Measurements from ENCODE around the gene RNF133. TPM values are rescaled to one million over a fixed set of nuclear protein-coding genes. Genes with fewer than 3 reads are reported as not detected.

The RNF133 gene
- total RNA-seq, 1 experiment from 2014 or later, result 0.20 TPM

DNA sequence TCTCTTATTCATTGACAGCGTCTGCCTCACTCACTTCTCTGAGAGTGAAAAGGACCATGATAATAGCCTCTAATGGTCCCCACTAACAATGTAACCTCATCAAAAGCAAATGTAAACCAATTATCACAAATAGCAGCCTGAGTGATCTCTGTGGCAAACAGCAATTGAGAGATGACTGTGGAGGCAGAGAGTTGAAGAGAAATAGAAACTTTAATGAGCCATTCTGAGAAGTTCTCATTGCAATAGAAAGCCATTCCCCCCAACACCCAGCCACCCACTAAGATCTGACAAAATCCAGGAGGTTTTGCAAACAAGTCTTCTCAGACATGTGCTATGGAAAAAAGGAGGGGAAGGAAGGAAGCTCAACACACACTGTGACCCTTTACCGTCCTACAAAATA, 48.0 kb upstream of the RNF133 start:
- TF ChIP-seq SIN3A (IDR thresholded peaks at IDR 0.05; ENCODE audit: low read depth) (no peak), ZNF274 (IDR thresholded peaks at IDR 0.05; ENCODE audit: low read depth, low read length) (no peak), FOSL1 (IDR thresholded peaks at IDR 0.05; ENCODE audit: low read depth) (no peak), YY1 (IDR thresholded peaks at IDR 0.05; ENCODE audit: extremely low read depth, insufficient replicate concordance, low read depth, low read length) (no peak), SP1 (IDR thresholded peaks at IDR 0.05; ENCODE audit: low read depth) (no peak), ELF1 (IDR thresholded peaks at IDR 0.05; ENCODE audit: borderline replicate concordance, low read depth) (no peak), JUND (IDR thresholded peaks at IDR 0.05) (no peak), CEBPB (IDR thresholded peaks at IDR 0.05; ENCODE audit: low read depth) (no peak), RAD21 (IDR thresholded peaks at IDR 0.05; ENCODE audit: low read depth) (no peak), EZH2phosphoT487 (IDR thresholded peaks at IDR 0.05; ENCODE audit: borderline replicate concordance) (no peak), EZH2 (IDR thresholded peaks at IDR 0.05) (no peak)
- TF ChIP-seq, protein P1, sequence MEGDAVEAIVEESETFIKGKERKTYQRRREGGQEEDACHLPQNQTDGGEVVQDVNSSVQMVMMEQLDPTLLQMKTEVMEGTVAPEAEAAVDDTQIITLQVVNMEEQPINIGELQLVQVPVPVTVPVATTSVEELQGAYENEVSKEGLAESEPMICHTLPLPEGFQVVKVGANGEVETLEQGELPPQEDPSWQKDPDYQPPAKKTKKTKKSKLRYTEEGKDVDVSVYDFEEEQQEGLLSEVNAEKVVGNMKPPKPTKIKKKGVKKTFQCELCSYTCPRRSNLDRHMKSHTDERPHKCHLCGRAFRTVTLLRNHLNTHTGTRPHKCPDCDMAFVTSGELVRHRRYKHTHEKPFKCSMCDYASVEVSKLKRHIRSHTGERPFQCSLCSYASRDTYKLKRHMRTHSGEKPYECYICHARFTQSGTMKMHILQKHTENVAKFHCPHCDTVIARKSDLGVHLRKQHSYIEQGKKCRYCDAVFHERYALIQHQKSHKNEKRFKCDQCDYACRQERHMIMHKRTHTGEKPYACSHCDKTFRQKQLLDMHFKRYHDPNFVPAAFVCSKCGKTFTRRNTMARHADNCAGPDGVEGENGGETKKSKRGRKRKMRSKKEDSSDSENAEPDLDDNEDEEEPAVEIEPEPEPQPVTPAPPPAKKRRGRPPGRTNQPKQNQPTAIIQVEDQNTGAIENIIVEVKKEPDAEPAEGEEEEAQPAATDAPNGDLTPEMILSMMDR (IDR thresholded peaks at IDR 0.05 in 2 of 3, conservative IDR thresholded peaks at IDR 0.05 in 1 of 3; ENCODE audit: borderline replicate concordance in 1 of 3, insufficient read depth in 1 of 3, low read depth in 2 of 3, low read length in 2 of 3), result no peak
- TF ChIP-seq, protein P2, sequence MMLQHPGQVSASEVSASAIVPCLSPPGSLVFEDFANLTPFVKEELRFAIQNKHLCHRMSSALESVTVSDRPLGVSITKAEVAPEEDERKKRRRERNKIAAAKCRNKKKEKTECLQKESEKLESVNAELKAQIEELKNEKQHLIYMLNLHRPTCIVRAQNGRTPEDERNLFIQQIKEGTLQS (IDR thresholded peaks at IDR 0.05), result no peak
- ChIA-PET POLR2A (no interaction called here), CTCF (no interaction called here), RAD21 (ENCODE audit: low non-redundant PET in 1 of 2, low total read pairs in 2 of 2, uncharacterized antibody in 2 of 2, unreplicated experiment in 2 of 2) (no interaction called here)
- no peaks in the 10 kb centered on the region for H4K20me1 ChIP-seq (ENCODE audit: insufficient read depth)
- no peaks in the 10 kb centered on the region for H3K4me1 ChIP-seq (ENCODE audit: control insufficient read depth in 1 of 2, insufficient read depth in 2 of 2, low read length in 2 of 2)
- no TSS peak for BruUV-seq (replicated peaks)
- no peaks in the 10 kb centered on the region for H3K9me2 ChIP-seq (ENCODE audit: insufficient read depth)
- no peak overlapping the region for H3K4me3 ChIP-seq (replicated peaks in 1 of 2; ENCODE audit: low read depth in 1 of 2, low read length in 2 of 2)
- intact Hi-C loops (cut with micrococcal nuclease), result no loop called here
- DNase-seq (ENCODE audit: low read depth, low spot score), result no peak
- no peaks in the 10 kb centered on the region for H3K9me3 ChIP-seq (ENCODE audit: control insufficient read depth in 1 of 2, insufficient read depth in 1 of 2, low read depth in 1 of 2, low read length in 2 of 2)
- no peaks in the 10 kb centered on the region for H3K79me2 ChIP-seq (ENCODE audit: insufficient read depth, low read length)
- no peak overlapping the region for H2AFZ ChIP-seq (ENCODE audit: low read depth, low read length, poor library complexity, severe bottlenecking)
- no peak overlapping the region for H3K9ac ChIP-seq (ENCODE audit: low read length)
- no peaks in the 10 kb centered on the region for H3K36me3 ChIP-seq (ENCODE audit: control insufficient read depth in 1 of 2, insufficient read depth in 2 of 2, low read length in 2 of 2)
- no peaks in the 10 kb centered on the region for H3K27me3 ChIP-seq (ENCODE audit: insufficient read depth, low read length)
- H3K4me2 ChIP-seq (ENCODE audit: low read length), result no peak overlapping the region
- no peak for ATAC-seq
- H3K27ac ChIP-seq (ENCODE audit: low read depth, low read length), result no peak overlapping the region

Data from HCT116 (cell line).